Articular chondrocyte of knee joint (primary cell): ENCODE results near the gene ALG3. TPM values are rescaled to one million over a fixed set of nuclear protein-coding genes. Genes with fewer than 3 reads are reported as not detected.

Source experiments
- small RNA-seq: library from RNA; depleted of rRNA; stranded (forward); fragments of <200 nt; gene quantifications from one replicate; pipeline ENCODE3, GENCODE V24; 2012
- total RNA-seq: library from RNA; depleted of rRNA; stranded (reverse); fragments of >200 nt; gene quantifications from 2 replicates; pipeline ENCODE4 v1.2.3, GENCODE V29; 2012

The ALG3 gene
- 26.4 and 30.1 TPM in 2 replicates for total RNA-seq

DNA sequence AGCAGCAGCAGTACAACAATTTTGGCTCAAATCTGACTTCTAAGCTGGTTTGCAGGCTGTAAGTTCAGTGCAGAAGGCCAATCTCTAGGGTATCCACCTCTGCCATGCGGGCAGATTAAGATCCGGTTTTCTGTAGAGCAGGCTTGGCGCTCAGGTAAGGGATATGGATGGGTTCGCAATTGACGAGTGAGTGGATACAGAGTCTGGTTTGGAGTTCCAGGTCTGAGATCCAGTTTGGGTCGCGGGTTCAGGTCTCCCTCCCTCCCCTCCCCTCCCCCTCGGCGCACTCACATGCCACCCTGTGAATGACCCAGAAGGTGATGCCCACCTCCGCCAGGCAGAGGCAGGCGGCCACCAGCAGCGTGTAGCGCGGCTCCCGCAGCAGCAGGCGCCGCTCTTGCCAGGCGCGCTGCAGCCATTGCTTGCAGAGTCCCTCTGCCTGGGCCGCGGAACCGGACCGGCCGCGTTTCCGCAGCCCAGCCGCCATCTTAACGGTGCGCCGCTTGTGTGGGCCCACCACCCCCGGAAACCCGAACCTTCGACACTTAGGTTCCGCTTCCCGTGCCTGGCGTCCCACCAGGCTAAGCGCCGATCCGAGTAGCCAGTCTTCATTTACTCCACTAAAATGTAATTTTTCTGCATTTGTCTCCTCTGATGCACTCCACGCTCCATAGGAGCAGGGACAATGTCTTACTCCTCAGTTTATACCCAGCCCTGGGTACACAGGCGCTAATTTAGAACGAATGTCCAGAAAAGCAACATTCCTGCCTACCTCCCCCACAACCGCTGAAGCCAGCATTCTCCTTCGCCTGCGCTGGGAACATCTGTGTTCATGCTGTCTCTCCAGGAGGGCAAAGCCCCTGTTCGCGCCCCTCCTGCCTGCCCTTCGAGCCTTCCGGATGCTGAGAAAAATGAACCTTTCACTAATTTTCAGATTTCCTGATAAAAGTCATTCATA lies at the start of gene ALG3:
ALG3 (minus strand) TSS at position 509 of the 958 bp plus-strand sequence; CDS start at position 487, 22 bp downstream.

DNA sequence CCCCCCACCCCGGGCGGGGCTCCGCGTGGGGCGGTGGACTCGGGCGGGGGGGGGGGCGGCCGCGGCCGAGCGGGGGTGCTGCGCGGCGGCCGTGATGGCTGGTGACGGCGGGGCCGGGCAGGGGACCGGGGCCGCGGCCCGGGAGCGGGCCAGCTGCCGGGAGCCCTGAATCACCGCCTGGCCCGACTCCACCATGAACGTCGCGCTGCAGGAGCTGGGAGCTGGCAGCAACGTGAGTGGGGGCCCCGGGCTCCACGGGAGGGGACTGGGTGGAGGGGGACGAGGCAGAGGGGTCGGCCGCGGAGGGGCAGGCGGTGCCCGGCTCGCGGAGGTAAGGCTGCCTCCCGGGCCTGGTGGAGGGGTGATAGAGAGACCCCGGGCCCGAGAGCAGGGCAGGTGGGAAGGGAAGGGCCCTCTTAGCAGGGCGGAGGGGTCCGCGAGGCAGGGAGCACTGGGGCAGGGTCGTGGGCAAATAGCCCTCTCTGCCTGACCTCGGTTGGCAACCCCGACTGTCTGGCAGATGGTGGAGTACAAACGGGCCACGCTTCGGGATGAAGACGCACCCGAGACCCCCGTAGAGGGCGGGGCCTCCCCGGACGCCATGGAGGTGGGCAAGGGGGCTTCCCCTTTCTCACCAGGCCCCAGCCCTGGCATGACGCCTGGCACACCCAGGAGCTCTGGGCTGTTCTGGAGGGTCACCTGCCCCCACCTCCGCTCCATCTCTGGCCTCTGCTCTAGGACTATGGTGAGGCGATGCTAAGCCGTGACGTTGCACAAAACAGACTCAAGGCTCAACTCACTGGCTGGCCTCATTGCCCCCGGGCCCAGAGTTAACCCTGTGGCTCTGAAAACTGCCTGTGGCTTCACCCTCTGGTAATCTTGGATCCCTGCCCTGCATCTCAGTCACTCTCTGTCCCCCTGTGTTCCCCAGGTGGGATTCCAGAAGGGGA lies 27.5 kb upstream of the ALG3 start, which contains the start of gene ECE2:
ECE2 (plus strand) TSS at position 62 of the 950 bp plus-strand sequence; CDS start at position 194, 132 bp downstream.

DNA sequence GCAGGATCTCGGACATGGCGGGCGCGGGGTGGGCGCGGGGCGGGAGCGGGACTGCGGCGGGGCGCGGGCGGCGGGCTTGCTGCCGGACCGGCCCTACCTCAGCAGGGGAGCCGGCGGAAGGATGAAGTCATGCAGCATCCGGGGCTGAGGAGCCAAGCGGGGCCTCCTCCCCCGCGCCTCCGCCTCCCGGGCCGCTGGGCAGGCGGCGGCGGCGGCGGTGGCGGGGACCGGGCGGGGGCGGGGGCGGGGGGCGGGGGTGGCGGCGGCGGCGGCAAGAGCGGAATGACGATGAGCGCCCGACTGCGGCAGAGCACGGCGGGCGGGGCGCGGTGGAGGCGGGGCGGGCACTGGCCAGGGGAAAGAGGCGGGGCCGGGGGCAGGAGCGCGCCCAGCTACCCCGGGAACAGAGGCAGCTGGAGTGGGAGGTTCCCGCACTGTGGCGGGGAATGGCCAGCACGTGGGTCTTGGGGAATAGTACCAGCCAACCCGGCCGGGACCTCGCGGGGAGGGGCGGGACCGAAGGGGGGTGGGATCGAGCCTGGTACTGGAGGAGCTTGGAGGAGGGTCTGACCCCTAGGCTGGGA lies 12.6 kb upstream of the ALG3 start, which contains the start of gene CAMK2N2:
CAMK2N2 (minus strand) TSS at position 284 of the 584 bp plus-strand sequence; CDS start at position 16, 268 bp downstream.

DNA sequence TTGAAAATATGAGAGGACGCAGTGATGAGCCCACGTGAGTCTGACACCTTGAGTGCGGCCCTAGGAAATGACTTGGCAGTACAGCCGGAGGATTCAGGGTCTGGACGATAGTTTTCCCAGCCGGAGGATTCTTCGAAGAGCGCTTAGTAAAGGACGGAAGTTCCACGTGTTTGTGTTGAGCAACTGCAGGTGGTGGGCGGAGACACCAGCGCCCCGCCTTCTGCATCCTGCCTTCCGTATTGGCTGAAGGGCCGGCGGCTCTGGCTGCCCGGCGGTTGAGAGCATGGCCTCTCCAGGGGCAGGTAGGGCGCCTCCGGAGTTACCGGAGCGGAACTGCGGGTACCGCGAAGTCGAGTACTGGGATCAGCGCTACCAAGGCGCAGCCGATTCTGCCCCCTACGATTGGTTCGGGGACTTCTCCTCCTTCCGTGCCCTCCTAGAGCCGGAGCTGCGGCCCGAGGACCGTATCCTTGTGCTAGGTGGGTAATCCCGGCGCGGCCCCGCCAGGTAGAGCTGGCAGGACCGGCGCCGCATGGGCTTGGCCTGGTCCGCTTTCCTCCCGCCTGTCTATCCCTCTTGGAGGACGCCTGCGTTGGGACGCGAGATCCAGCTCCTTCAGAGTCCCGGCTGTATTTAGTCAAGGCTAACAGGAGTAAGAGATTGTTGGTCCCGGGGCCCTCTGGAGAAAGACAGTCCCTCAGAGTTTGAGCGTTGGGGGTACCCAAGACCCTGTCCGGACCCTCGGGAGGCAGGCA lies 827 bp upstream of the ALG3 start, which contains the start of gene EEF1AKMT4:
EEF1AKMT4 (plus strand) TSS at position 261 of the 755 bp plus-strand sequence; CDS start at position 284, 23 bp downstream.

DNA sequence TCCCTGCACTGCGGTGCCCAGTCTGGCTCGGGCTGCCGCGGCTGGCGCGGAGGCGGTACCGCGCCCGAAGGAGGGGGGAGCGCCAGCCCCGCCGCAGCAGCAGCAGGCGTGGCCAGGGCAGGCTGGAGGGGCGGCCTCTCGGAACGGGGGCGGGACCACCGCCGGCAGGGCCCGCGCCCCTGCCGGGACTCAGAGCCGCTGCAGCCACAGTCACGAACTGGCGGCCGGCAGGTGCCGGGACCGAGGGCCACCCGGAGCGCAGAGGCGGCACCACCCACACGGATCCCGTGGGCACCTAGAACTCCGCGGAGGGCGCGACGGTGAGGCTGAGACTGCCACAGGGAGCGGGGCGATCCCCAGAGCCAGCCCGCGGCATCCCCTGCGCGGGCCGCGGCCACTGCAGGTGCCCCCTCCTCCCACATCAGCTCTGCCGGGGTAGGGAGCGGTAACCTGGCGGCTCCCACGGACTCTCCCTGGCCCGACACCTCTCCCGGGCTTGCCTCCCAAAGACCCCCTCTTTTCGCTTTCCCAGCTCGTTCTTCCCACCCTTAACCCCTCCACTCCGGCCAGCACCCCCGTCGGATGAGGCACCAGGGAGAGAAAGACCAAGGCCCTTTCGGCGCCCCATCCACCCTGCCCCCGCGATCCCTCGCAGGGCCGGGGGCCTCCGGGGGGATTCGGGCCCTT lies 19.2 kb downstream of the ALG3 start, which contains the start of gene VWA5B2:
VWA5B2 (plus strand) TSS at position 192 of the 687 bp plus-strand sequence. CDS start 944 bp downstream, outside the sequence.

Small RNA genes lying within 50 kb of the gene (small RNA-seq; reads per million reads assigned to genes)
- gene MIR1224, result not detected

Other genes starting within 250 kb of the ALG3 start
- 22.8 and 26.5 TPM in 2 replicates for gene ABCC5, start 231.1 kb downstream of the ALG3 start, total RNA-seq
- gene HTR3D, start 217.2 kb downstream of the ALG3 start, total RNA-seq, result not detected in 2 replicates
- gene HTR3C, start 195.9 kb downstream of the ALG3 start, total RNA-seq, result not detected in 2 replicates
- gene HTR3E, start 151.9 kb downstream of the ALG3 start, total RNA-seq, result not detected in 2 replicates
- 26.8 and 27.6 TPM in 2 replicates for gene EIF2B5, start 113.6 kb downstream of the ALG3 start, total RNA-seq
- 23.5 and 27.4 TPM in 2 replicates for gene DVL3, start 93.6 kb downstream of the ALG3 start, total RNA-seq
- 386 and 454 TPM in 2 replicates for gene AP2M1, start 74.1 kb downstream of the ALG3 start, total RNA-seq
- 34.4 and 35.1 TPM in 2 replicates for gene ABCF3, start 62.8 kb downstream of the ALG3 start, total RNA-seq
- not detected in 2 replicates for gene VWA5B2, start 19.4 kb downstream of the ALG3 start, total RNA-seq
- gene EEF1AKMT4, start 710 bp upstream of the ALG3 start, total RNA-seq, result 2.0 and 2.4 TPM in 2 replicates
- not detected in 2 replicates for gene CAMK2N2, start 12.6 kb upstream of the ALG3 start, total RNA-seq
- not detected in 2 replicates for gene ECE2, start 27.1 kb upstream of the ALG3 start, total RNA-seq
- gene PSMD2, start 50.3 kb upstream of the ALG3 start, total RNA-seq, result 218 and 257 TPM in 2 replicates
- 233 TPM in 2 replicates for gene EIF4G1, start 65.6 kb upstream of the ALG3 start, total RNA-seq
- gene FAM131A, start 88.6 kb upstream of the ALG3 start, total RNA-seq, result 13.1 and 14.9 TPM in 2 replicates
- gene CLCN2, start 112.6 kb upstream of the ALG3 start, total RNA-seq, result 3.1 and 4.6 TPM in 2 replicates
- 57.0 and 86.0 TPM in 2 replicates for gene POLR2H, start 112.7 kb upstream of the ALG3 start, total RNA-seq
- 0.76 and 0.78 TPM in 2 replicates for gene THPO, start 129.2 kb upstream of the ALG3 start, total RNA-seq
- gene CHRD, start 131.1 kb upstream of the ALG3 start, total RNA-seq, result 1.7 and 4.7 TPM in 2 replicates